Measurements from ENCODE around the gene MAGI2. TPM values are rescaled to one million over a fixed set of nuclear protein-coding genes. Genes with fewer than 3 reads are reported as not detected.

Gene MAGI2
- polyA plus RNA-seq, 3 donors = 0.03 to 0.11 TPM; not detected in 1

GRCh38 chr7:78565784-78566183 lies 887.7 kb downstream of the MAGI2 start:
- Mint-ChIP-seq H3K4me1 (no peaks in the 10 kb centered on the region), H3K9me3 (peaks cover 0 to 7% (median 2%) of the 10 kb centered on the region in 7 donors), H3K27me3 (ENCODE audit: low read depth in 3 of 3) (peaks cover 0 to 2% (median 0%) of the 10 kb centered on the region in 3 donors), H3K4me3 (no peak overlapping the region), H3K36me3 (no peaks in the 10 kb centered on the region), H3K27ac (no peak overlapping the region)
- Histone ChIP-seq H3K4me3 (replicated peaks in 1 of 3; ENCODE audit: low read depth in 2 of 3, low read length in 3 of 3) (no peak overlapping the region), H3K79me2 (ENCODE audit: insufficient read depth, low read length) (no peaks in the 10 kb centered on the region), H2AFZ (ENCODE audit: insufficient read depth, low read depth, low read length, poor library complexity, severe bottlenecking) (no peak overlapping the region), H3K27me3 (ENCODE audit: control insufficient read depth in 2 of 2, insufficient read depth in 2 of 2, low read length in 2 of 2) (no peaks in the 10 kb centered on the region), H3K4me1 (ENCODE audit: control insufficient read depth in 1 of 2, insufficient read depth in 2 of 2, low read length in 2 of 2) (no peaks in the 10 kb centered on the region), H3K27ac (ENCODE audit: low read depth in 1 of 2, low read length in 2 of 2) (no peak overlapping the region), H3K9me3 (replicated peaks in 1 of 2; ENCODE audit: control insufficient read depth in 1 of 2, insufficient read depth in 1 of 2, low read length in 2 of 2) (peaks cover 0 to 4% of the 10 kb centered on the region in 2 donors), H4K20me1 (ENCODE audit: insufficient read depth, low read length) (no peaks in the 10 kb centered on the region), H3K4me2 (replicated peaks; ENCODE audit: extremely low read depth, low read length, poor library complexity, severe bottlenecking) (no peak overlapping the region), H3K9ac (ENCODE audit: insufficient read depth, low read length, poor library complexity, severe bottlenecking) (no peak overlapping the region), H3K36me3 (replicated peaks in 1 of 2; ENCODE audit: control insufficient read depth in 1 of 2, insufficient read depth in 2 of 2, low read length in 2 of 2) (no peaks in the 10 kb centered on the region)
- TF ChIP-seq CTCF (IDR thresholded peaks at IDR 0.05) = no peak
- intact Hi-C loops (cut with micrococcal nuclease) = no loop called here
- DNase-seq = no peak
- 79% methylated on average over 3 of the region's 5 CpGs for WGBS (ENCODE audit: insufficient coverage)

- H3K9ac ChIP-seq (ENCODE audit: insufficient read depth, low read length, poor library complexity, severe bottlenecking) = no peak overlapping the region
- H2AFZ ChIP-seq (ENCODE audit: insufficient read depth, low read depth, low read length, poor library complexity, severe bottlenecking) = no peak overlapping the region
- no peak for DNase-seq
- H3K27ac ChIP-seq (ENCODE audit: low read depth in 1 of 2, low read length in 2 of 2) = no peak overlapping the region
- no peak for TF ChIP-seq CTCF (IDR thresholded peaks at IDR 0.05)
- H3K4me1 Mint-ChIP-seq = no peaks in the 10 kb centered on the region
- no peak overlapping the region for H3K27ac Mint-ChIP-seq
- H3K4me3 ChIP-seq (replicated peaks in 1 of 3; ENCODE audit: low read depth in 2 of 3, low read length in 3 of 3) = no peak overlapping the region
- H3K79me2 ChIP-seq (ENCODE audit: insufficient read depth, low read length) = no peaks in the 10 kb centered on the region
- no peaks in the 10 kb centered on the region for H4K20me1 ChIP-seq (ENCODE audit: insufficient read depth, low read length)
- intact Hi-C loops (cut with micrococcal nuclease) = no loop called here
- H3K9me3 ChIP-seq (replicated peaks in 1 of 2; ENCODE audit: control insufficient read depth in 1 of 2, insufficient read depth in 1 of 2, low read length in 2 of 2) = peaks cover 0 to 4% of the 10 kb centered on the region in 2 donors
- no peak overlapping the region for H3K4me3 Mint-ChIP-seq
- no peak overlapping the region for H3K4me2 ChIP-seq (replicated peaks; ENCODE audit: extremely low read depth, low read length, poor library complexity, severe bottlenecking)
- 77% methylated on average over 5 of the region's 5 CpGs for WGBS (ENCODE audit: insufficient coverage)
- H3K36me3 Mint-ChIP-seq = no peaks in the 10 kb centered on the region
- H3K36me3 ChIP-seq (replicated peaks in 1 of 2; ENCODE audit: control insufficient read depth in 1 of 2, insufficient read depth in 2 of 2, low read length in 2 of 2) = no peaks in the 10 kb centered on the region
- peaks cover 0 to 2% (median 0%) of the 10 kb centered on the region in 3 donors for H3K27me3 Mint-ChIP-seq (ENCODE audit: low read depth in 3 of 3)
- no peaks in the 10 kb centered on the region for H3K27me3 ChIP-seq (ENCODE audit: control insufficient read depth in 2 of 2, insufficient read depth in 2 of 2, low read length in 2 of 2)
- H3K9me3 Mint-ChIP-seq = peaks cover 0 to 5% (median 2%) of the 10 kb centered on the region in 7 donors
- no peaks in the 10 kb centered on the region for H3K4me1 ChIP-seq (ENCODE audit: control insufficient read depth in 1 of 2, insufficient read depth in 2 of 2, low read length in 2 of 2)
These were observed 890.3 kb downstream of the MAGI2 start for GRCh38 chr7:78563191-78563590.

Data from CD14-positive monocyte (primary cell).